ENCODE results near the gene DMD. TPM values are rescaled to one million over a fixed set of nuclear protein-coding genes. Genes with fewer than 3 reads are reported as not detected.

Gene DMD
- total RNA-seq, 1 donor from 2014 or later, result 5.0 TPM

- intact Hi-C loops (cut with micrococcal nuclease), result no loop called here
- Mint-ChIP-seq H3K27me3 (no peaks in the 10 kb centered on the region), H3K36me3 (ENCODE audit: low read depth) (no peaks in the 10 kb centered on the region), H3K4me3 (no peak overlapping the region), H3K9me3 (no peaks in the 10 kb centered on the region), H3K27ac (no peak overlapping the region), H3K4me1 (no peaks in the 10 kb centered on the region)
- DNase-seq, result no peak
These were observed 532.9 kb downstream of the DMD start for GRCh38 chrX:32678487-32678886.

GRCh38 chrX:32673193-32673592, 538.2 kb downstream of the DMD start:
- DNase-seq, result no peak
- Mint-ChIP-seq H3K27ac (no peak overlapping the region), H3K4me3 (no peak overlapping the region), H3K36me3 (ENCODE audit: low read depth) (no peaks in the 10 kb centered on the region), H3K27me3 (no peaks in the 10 kb centered on the region), H3K4me1 (no peaks in the 10 kb centered on the region), H3K9me3 (no peaks in the 10 kb centered on the region)
- intact Hi-C loops (cut with micrococcal nuclease), result no loop called here

GRCh38 chrX:32662516-32662915, 548.8 kb downstream of the DMD start:
- intact Hi-C loops (cut with micrococcal nuclease), result no loop called here
- no peaks in the 10 kb centered on the region for H3K9me3 Mint-ChIP-seq

GRCh38 chrX:32644476-32645245, 566.7 kb downstream of the DMD start:
- Mint-ChIP-seq H3K27me3 (no peaks in the 10 kb centered on the region), H3K4me1 (no peaks in the 10 kb centered on the region), H3K9me3 (no peaks in the 10 kb centered on the region), H3K36me3 (ENCODE audit: low read depth) (no peaks in the 10 kb centered on the region), H3K4me3 (no peak overlapping the region), H3K27ac (no peak overlapping the region)
- DNase-seq, result no peak
- intact Hi-C loops (cut with micrococcal nuclease), result no loop called here

More at GRCh38 chrX:32662516-32662915, 548.8 kb downstream of the DMD start:
- Mint-ChIP-seq H3K4me3 (no peak overlapping the region), H3K36me3 (ENCODE audit: low read depth) (no peaks in the 10 kb centered on the region), H3K27ac (no peak overlapping the region), H3K27me3 (no peaks in the 10 kb centered on the region), H3K4me1 (no peaks in the 10 kb centered on the region)
- DNase-seq, result no peak

GRCh38 chrX:32642283-32642682, 569.1 kb downstream of the DMD start:
- no peaks in the 10 kb centered on the region for H3K27me3 Mint-ChIP-seq
- no peaks in the 10 kb centered on the region for H3K36me3 Mint-ChIP-seq (ENCODE audit: low read depth)
- H3K4me1 Mint-ChIP-seq, result no peaks in the 10 kb centered on the region
- no peak for DNase-seq
- H3K4me3 Mint-ChIP-seq, result no peak overlapping the region
- H3K27ac Mint-ChIP-seq, result no peak overlapping the region
- H3K9me3 Mint-ChIP-seq, result no peaks in the 10 kb centered on the region
- intact Hi-C loops (cut with micrococcal nuclease), result no loop called here

GRCh38 chrX:32618154-32618553, 593.2 kb downstream of the DMD start:
- DNase-seq, result no peak
- Mint-ChIP-seq H3K36me3 (ENCODE audit: low read depth) (no peaks in the 10 kb centered on the region), H3K27me3 (no peaks in the 10 kb centered on the region), H3K9me3 (no peaks in the 10 kb centered on the region), H3K4me3 (no peak overlapping the region), H3K27ac (no peak overlapping the region), H3K4me1 (no peaks in the 10 kb centered on the region)
- intact Hi-C loops (cut with micrococcal nuclease), result no loop called here

GRCh38 chrX:32614707-32615106, 596.6 kb downstream of the DMD start:
- H3K27me3 Mint-ChIP-seq, result no peaks in the 10 kb centered on the region
- no peak overlapping the region for H3K27ac Mint-ChIP-seq
- DNase-seq, result no peak
- no peaks in the 10 kb centered on the region for H3K4me1 Mint-ChIP-seq
- no peaks in the 10 kb centered on the region for H3K9me3 Mint-ChIP-seq
- H3K36me3 Mint-ChIP-seq (ENCODE audit: low read depth), result no peaks in the 10 kb centered on the region
- intact Hi-C loops (cut with micrococcal nuclease), result no loop called here
- no peak overlapping the region for H3K4me3 Mint-ChIP-seq

DNA sequence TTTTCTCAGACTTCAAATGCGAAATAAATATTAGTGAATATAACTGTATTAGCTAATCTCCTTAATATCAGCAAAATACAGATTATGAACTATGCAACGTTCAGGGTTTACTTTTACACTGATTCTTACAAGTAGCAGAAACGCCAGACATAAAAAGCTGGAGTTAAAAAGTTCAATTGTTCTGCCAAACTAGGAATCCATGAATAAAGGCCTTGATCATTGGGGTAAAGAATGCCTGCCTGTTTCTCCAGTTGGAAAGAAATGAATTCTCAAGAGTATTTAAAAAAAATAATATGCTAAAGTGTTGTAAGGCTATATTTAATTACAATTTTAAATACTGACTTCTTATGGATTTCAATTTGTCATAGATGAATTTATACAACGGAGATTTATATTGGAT, 612.2 kb downstream of the DMD start:
- Mint-ChIP-seq H3K4me1 (no peaks in the 10 kb centered on the region), H3K27me3 (no peaks in the 10 kb centered on the region), H3K36me3 (ENCODE audit: low read depth) (no peaks in the 10 kb centered on the region), H3K4me3 (no peak overlapping the region), H3K9me3 (no peaks in the 10 kb centered on the region), H3K27ac (no peak overlapping the region)
- DNase-seq, result no peak
- intact Hi-C loops (cut with micrococcal nuclease), result no loop called here

DNA sequence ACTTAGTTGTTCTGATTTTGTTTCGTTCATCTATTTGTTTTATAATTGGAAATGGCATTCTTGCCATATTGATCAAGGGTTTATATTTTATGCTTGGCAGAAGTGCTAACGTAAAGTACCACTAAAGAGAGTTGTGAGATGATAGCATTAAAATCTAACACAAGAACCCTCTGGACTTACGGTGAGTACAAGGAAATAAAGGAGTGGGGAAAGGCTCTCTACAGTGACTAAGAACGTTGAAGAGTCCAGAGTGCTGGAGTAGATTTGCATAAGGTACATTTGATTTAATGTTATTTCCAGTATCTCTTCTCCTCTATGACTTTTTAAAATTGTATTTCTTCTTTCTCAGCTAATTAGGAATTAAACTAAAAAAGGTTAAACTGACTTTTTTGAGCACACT, 612.6 kb downstream of the DMD start:
- Mint-ChIP-seq H3K27ac (no peak overlapping the region), H3K27me3 (no peaks in the 10 kb centered on the region), H3K9me3 (no peaks in the 10 kb centered on the region), H3K4me1 (no peaks in the 10 kb centered on the region), H3K4me3 (no peak overlapping the region), H3K36me3 (ENCODE audit: low read depth) (no peaks in the 10 kb centered on the region)
- DNase-seq, result no peak
- intact Hi-C loops (cut with micrococcal nuclease), result no loop called here

DNA sequence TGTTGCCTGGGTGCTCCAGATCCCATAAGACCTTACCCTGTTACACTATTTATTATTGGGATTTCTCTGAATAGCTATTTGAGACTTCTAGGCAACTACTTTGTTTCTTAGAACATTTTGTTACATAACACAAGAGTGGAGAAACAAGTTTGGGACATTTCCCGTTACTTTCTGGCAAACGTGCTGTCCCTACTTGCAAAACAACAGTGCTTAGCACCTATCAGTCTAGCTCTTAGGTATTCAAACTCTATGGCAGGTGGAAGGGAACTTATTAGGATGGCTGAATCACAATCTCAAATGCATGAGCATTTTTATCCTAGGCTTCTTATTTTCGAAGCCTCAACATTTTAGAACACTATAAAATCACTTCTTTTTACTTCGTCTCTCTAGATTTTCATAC, 613.6 kb downstream of the DMD start:
- Mint-ChIP-seq H3K27ac (no peak overlapping the region), H3K36me3 (ENCODE audit: low read depth) (no peaks in the 10 kb centered on the region), H3K9me3 (no peaks in the 10 kb centered on the region)

GRCh38 chrX:32592786-32593185, 618.6 kb downstream of the DMD start:
- no peak overlapping the region for H3K27ac Mint-ChIP-seq
- DNase-seq, result no peak
- H3K36me3 Mint-ChIP-seq (ENCODE audit: low read depth), result no peaks in the 10 kb centered on the region
- no peaks in the 10 kb centered on the region for H3K9me3 Mint-ChIP-seq
- no peaks in the 10 kb centered on the region for H3K4me1 Mint-ChIP-seq
- no peaks in the 10 kb centered on the region for H3K27me3 Mint-ChIP-seq
- H3K4me3 Mint-ChIP-seq, result no peak overlapping the region
- intact Hi-C loops (cut with micrococcal nuclease), result no loop called here

More for the DNA sequence above, 613.6 kb downstream of the DMD start:
- Mint-ChIP-seq H3K4me3 (no peak overlapping the region), H3K4me1 (no peaks in the 10 kb centered on the region), H3K27me3 (no peaks in the 10 kb centered on the region)
- DNase-seq, result no peak
- intact Hi-C loops (cut with micrococcal nuclease), result no loop called here

GRCh38 chrX:32591589-32591988, 619.8 kb downstream of the DMD start:
- intact Hi-C loops (cut with micrococcal nuclease), result no loop called here
- no peak for DNase-seq
- Mint-ChIP-seq H3K9me3 (no peaks in the 10 kb centered on the region), H3K27ac (no peak overlapping the region), H3K27me3 (no peaks in the 10 kb centered on the region), H3K4me3 (no peak overlapping the region), H3K36me3 (ENCODE audit: low read depth) (no peaks in the 10 kb centered on the region), H3K4me1 (no peaks in the 10 kb centered on the region)

- Mint-ChIP-seq H3K27ac (no peak overlapping the region), H3K4me1 (no peaks in the 10 kb centered on the region), H3K4me3 (no peak overlapping the region), H3K36me3 (ENCODE audit: low read depth) (no peaks in the 10 kb centered on the region), H3K27me3 (no peaks in the 10 kb centered on the region), H3K9me3 (no peaks in the 10 kb centered on the region)
- intact Hi-C loops (cut with micrococcal nuclease), result no loop called here
- DNase-seq, result no peak
These were observed 628.6 kb downstream of the DMD start for GRCh38 chrX:32582729-32583128.

GRCh38 chrX:32576885-32577284, 634.5 kb downstream of the DMD start:
- Mint-ChIP-seq H3K4me1 (no peaks in the 10 kb centered on the region), H3K27ac (no peak overlapping the region), H3K36me3 (ENCODE audit: low read depth) (no peaks in the 10 kb centered on the region), H3K4me3 (no peak overlapping the region), H3K27me3 (no peaks in the 10 kb centered on the region), H3K9me3 (no peaks in the 10 kb centered on the region)
- DNase-seq, result no peak
- intact Hi-C loops (cut with micrococcal nuclease), result no loop called here

- Mint-ChIP-seq H3K36me3 (ENCODE audit: low read depth) (no peaks in the 10 kb centered on the region), H3K27me3 (no peaks in the 10 kb centered on the region), H3K4me1 (no peaks in the 10 kb centered on the region), H3K4me3 (no peak overlapping the region), H3K9me3 (no peaks in the 10 kb centered on the region), H3K27ac (no peak overlapping the region)
- DNase-seq, result no peak
- intact Hi-C loops (cut with micrococcal nuclease), result no loop called here
These were observed 638.7 kb downstream of the DMD start for GRCh38 chrX:32572644-32573043.
